MM.1S (cell line): ENCODE measurements around the gene RAB37.

Source experiments
- CTCF ChIP-seq: fragments of 300-600 bp; sonication (generic); IDR thresholded peaks from 2 replicates; pipeline ENCODE4 v1.5.1; 2016; ENCODE audit warnings: antibody characterized with exemption, low read length, mixed read lengths
- EZH2 ChIP-seq: fragments of 300-600 bp; sonication (generic); optimal IDR thresholded peaks from 2 replicates; pipeline ENCODE3; 2017; ENCODE audit warnings: low read depth, mild to moderate bottlenecking, antibody characterized with exemption, low read length, mixed read lengths
- EZH2phosphoT487 ChIP-seq: fragments of 300-600 bp; sonication (generic); IDR thresholded peaks from 2 replicates; pipeline ENCODE4 v1.6.1; 2018; ENCODE audit warnings: antibody characterized with exemption, low read length

DNA sequence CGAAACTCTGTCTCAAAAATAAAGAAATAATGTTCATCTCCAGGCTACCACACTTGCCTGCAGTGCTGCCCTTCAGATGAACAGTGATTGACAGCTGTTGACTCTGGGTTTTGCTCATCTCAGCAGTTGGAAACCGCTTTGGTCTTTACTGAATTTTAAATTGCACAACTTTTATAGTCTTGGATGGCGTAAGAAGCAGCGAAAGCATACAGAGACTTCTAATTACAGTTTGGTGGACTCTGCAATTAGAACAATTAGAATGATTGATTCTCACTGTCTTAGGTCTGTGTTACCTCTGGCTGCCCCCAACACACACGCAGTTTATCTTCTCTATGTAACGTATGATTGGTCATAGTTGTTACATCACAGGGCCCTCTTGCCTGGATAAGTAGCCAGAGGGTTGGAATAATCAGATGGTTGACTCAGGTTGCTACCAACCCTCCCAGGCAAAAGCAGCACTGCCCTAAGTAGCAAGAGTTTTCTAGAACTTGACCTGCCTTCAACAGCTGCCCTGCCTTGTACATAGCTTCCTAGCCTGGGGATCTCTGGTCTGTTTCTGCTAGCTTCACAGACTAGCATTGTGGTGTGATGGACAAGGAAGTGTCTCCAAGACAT, 41.0 kb downstream of the RAB37 start:
- TF ChIP-seq CTCF, result no peak
- TF ChIP-seq EZH2, result no peak
- no peak for TF ChIP-seq EZH2phosphoT487
